Measurements from ENCODE around the gene TAOK1.

TAOK1 gene

GRCh38 chr17:29596811-29597210, 206.6 kb downstream of the TAOK1 start:
- DNase-seq, result no peak

GRCh38 chr17:29597361-29598172, 207.4 kb downstream of the TAOK1 start:
- no peak for DNase-seq

All from NCI-H774 (cell line).